Vagina (tissue), 2 donors: ENCODE results near the gene TGFB1. TPM values are rescaled to one million over a fixed set of nuclear protein-coding genes. Genes with fewer than 3 reads are reported as not detected.
"Not testable (repeated sequence)": the region's sequence is repeated elsewhere in the genome, so short reads cannot be mapped to it uniquely, and the experiment has no call there.

ENCODE experiments used
- DNase-seq, 2 donors: peaks; one replicate each; pipeline ENCODE4 v3.0.0-alpha.2; 2017; ENCODE audit errors: extremely low spot score in 2 of 2
- H3K27ac ChIP-seq: fragments of 200-600 bp; sonication (generic); one replicate; pipeline ENCODE4 v1.5.1; 2019
- H3K27me3 ChIP-seq: fragments of 200-600 bp; sonication (generic); one replicate; pipeline ENCODE4 v1.5.1; 2019
- H3K36me3 ChIP-seq, 2 donors: fragments of 200-600 bp; sonication (generic); one replicate each; pipeline ENCODE4 v1.5.1; 2017 to 2019
- H3K4me1 ChIP-seq: fragments of 200-600 bp; sonication (generic); one replicate; pipeline ENCODE4 v1.5.1; 2019
- H3K4me3 ChIP-seq, 2 donors: fragments of 200-600 bp; sonication (generic); 1 replicate in 1 of 2; 2 replicates in 1 of 2; pipeline ENCODE4 v1.5.1; 2016 to 2019
- H3K9me3 ChIP-seq: fragments of 200-600 bp; sonication (generic); one replicate; pipeline ENCODE4 v1.5.1; 2019
- POLR2A ChIP-seq, 2 donors: fragments of 450-650 bp; IDR thresholded peaks; one replicate each; pipeline ENCODE4 v1.6.1; 2017; ENCODE audit warnings: antibody characterized with exemption in 2 of 2, mild to moderate bottlenecking in 2 of 2, moderate library complexity in 2 of 2
- POLR2AphosphoS5 ChIP-seq, 2 donors: sonication (generic); formaldehyde crosslinking; IDR thresholded peaks; one replicate each; pipeline ENCODE4 v1.9.0; 2017; ENCODE audit warnings: antibody characterized with exemption in 2 of 2, mild to moderate bottlenecking in 2 of 2, low read depth in 1 of 2; ENCODE audit not compliant: insufficient read depth in 1 of 2
- intact Hi-C: fragments of 100-400 bp; cut with DNase I; formaldehyde crosslinking; loops from one replicate; pipeline ENCODE4 v1.15.1; 2023
- total RNA-seq: library from RNA; depleted of rRNA; stranded (reverse); fragments of >200 nt; gene quantifications from one replicate; pipeline ENCODE4 v1.2.3, GENCODE V29; 2016
- TF ChIP-seq, protein P1 (sequence below), 3 experiments: fragments of 450-650 bp in 2 of 3; fragments of 200-600 bp in 1 of 3; sonication (generic) in 1 of 3; IDR thresholded peaks; one replicate each; pipeline ENCODE4 v1.5.1; 2017 to 2019; ENCODE audit warnings: antibody characterized with exemption in 3 of 3, mild to moderate bottlenecking in 2 of 3, moderate library complexity in 2 of 3

The TGFB1 gene
- total RNA-seq, 1 donor from 2014 or later = 53.3 TPM

DNA sequence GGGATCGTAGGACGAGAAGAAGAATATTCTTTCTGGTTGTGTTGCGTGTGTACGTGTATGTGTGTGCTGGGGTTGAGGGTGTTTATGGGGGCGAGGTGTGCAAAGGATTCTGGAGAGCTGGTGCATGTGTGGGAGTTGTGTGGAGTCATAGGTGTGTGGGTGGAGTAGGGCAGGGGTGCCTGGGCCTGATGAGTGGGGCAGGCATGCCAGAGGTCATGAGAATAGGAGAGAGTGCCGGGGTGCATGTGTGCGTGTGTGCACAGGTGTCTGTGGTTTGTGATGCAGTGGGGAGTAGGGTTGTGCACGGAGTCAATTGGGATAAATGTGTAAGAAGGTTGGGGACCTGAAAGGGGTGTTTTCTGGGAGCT lies 23.3 kb upstream of the TGFB1 start:
- H3K4me3 ChIP-seq = peak overlapping the region; percentile 65 to 70
- no peak for DNase-seq
- TF ChIP-seq, protein P1, sequence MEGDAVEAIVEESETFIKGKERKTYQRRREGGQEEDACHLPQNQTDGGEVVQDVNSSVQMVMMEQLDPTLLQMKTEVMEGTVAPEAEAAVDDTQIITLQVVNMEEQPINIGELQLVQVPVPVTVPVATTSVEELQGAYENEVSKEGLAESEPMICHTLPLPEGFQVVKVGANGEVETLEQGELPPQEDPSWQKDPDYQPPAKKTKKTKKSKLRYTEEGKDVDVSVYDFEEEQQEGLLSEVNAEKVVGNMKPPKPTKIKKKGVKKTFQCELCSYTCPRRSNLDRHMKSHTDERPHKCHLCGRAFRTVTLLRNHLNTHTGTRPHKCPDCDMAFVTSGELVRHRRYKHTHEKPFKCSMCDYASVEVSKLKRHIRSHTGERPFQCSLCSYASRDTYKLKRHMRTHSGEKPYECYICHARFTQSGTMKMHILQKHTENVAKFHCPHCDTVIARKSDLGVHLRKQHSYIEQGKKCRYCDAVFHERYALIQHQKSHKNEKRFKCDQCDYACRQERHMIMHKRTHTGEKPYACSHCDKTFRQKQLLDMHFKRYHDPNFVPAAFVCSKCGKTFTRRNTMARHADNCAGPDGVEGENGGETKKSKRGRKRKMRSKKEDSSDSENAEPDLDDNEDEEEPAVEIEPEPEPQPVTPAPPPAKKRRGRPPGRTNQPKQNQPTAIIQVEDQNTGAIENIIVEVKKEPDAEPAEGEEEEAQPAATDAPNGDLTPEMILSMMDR (IDR thresholded peaks at IDR 0.05) = no peak
- no peak for TF ChIP-seq POLR2AphosphoS5 (IDR thresholded peaks at IDR 0.05; ENCODE audit: insufficient read depth in 1 of 2, low read depth in 1 of 2)
- TF ChIP-seq POLR2A (IDR thresholded peaks at IDR 0.05) = no peak
- peaks cover 47% of the 10 kb centered on the region for H3K4me1 ChIP-seq
- H3K9me3 ChIP-seq = no peaks in the 10 kb centered on the region
- no peaks in the 10 kb centered on the region for H3K27me3 ChIP-seq
- no peaks in the 10 kb centered on the region for H3K36me3 ChIP-seq
- intact Hi-C loops = no loop called here
- peak overlapping the region; percentile 84 for H3K27ac ChIP-seq

- peak within 1 kb of the TSS; percentile 84 for H3K27ac ChIP-seq
- DNase-seq = no peak
- peaks cover 47% of the 10 kb centered on the region for H3K4me1 ChIP-seq
These were observed 22.7 kb upstream of the TGFB1 start, which contains the start of gene TMEM91 for GRCh38 chr19:41376241-41376997. Gene TMEM91 (plus strand): TSS chr19:41376533. CDS start chr19:41378310, 1,777 bp downstream.

DNA sequence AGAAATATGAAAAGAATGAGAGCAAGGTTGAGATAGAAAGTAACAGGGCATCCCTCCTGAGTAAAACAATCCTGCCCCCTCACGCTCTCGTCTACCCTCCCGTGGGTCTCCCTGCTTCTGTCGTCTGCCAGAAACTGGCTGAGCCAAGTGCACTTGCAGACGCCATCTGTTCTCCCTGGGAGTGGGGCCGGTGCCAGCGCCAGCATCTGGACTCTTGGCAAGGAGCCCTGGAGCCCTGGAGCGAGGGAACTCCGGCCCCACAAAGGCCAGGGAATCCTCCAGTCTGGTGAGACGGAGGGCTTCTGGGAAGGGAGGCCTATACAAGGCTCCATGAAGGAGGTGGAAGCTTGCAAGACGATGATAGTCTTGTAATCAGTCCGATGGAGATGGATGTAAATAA lies 20.3 kb upstream of the TGFB1 start:
- H3K27me3 ChIP-seq = no peaks in the 10 kb centered on the region
- no peak overlapping the region for H3K4me3 ChIP-seq
- no peak for DNase-seq
- H3K4me1 ChIP-seq = peaks cover 36% of the 10 kb centered on the region
- intact Hi-C loops = no loop called here
- H3K27ac ChIP-seq = peak overlapping the region; percentile 5
- peak in 1 of 2 donors; percentile 79 for TF ChIP-seq POLR2AphosphoS5 (IDR thresholded peaks at IDR 0.05; ENCODE audit: insufficient read depth in 1 of 2, low read depth in 1 of 2)
- TF ChIP-seq POLR2A (IDR thresholded peaks at IDR 0.05) = no peak
- no peaks in the 10 kb centered on the region for H3K9me3 ChIP-seq
- no peaks in the 10 kb centered on the region for H3K36me3 ChIP-seq

More at GRCh38 chr19:41376241-41376997, 22.7 kb upstream of the TGFB1 start, which contains the start of gene TMEM91:
- no peak for TF ChIP-seq POLR2A (IDR thresholded peaks at IDR 0.05)
- peak; percentile 53 to 69 for TF ChIP-seq POLR2AphosphoS5 (IDR thresholded peaks at IDR 0.05; ENCODE audit: insufficient read depth in 1 of 2, low read depth in 1 of 2)
- Histone ChIP-seq H3K27me3 (no peaks in the 10 kb centered on the region), H3K4me3 (peak within 1 kb of the TSS; percentile 65 to 70), H3K9me3 (no peaks in the 10 kb centered on the region), H3K36me3 (no peaks in the 10 kb centered on the region)
- intact Hi-C loops = no loop called here

- Histone ChIP-seq H3K9me3 (no peaks in the 10 kb centered on the region), H3K4me1 (peaks cover 40% of the 10 kb centered on the region), H3K36me3 (no peaks in the 10 kb centered on the region), H3K4me3 (no peak overlapping the region), H3K27me3 (no peaks in the 10 kb centered on the region), H3K27ac (no peak overlapping the region)
- DNase-seq = no peak
- TF ChIP-seq, protein P1 (IDR thresholded peaks at IDR 0.05) = no peak
- no peak for TF ChIP-seq POLR2A (IDR thresholded peaks at IDR 0.05)
- TF ChIP-seq POLR2AphosphoS5 (IDR thresholded peaks at IDR 0.05; ENCODE audit: insufficient read depth in 1 of 2, low read depth in 1 of 2) = no peak
- intact Hi-C loops = no loop called here
These were observed 18.8 kb upstream of the TGFB1 start for GRCh38 chr19:41372501-41372900.

GRCh38 chr19:41371541-41371940 lies 17.8 kb upstream of the TGFB1 start:
- H3K27ac ChIP-seq = no peak overlapping the region
- TF ChIP-seq POLR2AphosphoS5 (IDR thresholded peaks at IDR 0.05; ENCODE audit: insufficient read depth in 1 of 2, low read depth in 1 of 2) (no peak), POLR2A (IDR thresholded peaks at IDR 0.05) (no peak)
- TF ChIP-seq, protein P1 (IDR thresholded peaks at IDR 0.05) = no peak
- no peak for DNase-seq
- H3K27me3 ChIP-seq = no peaks in the 10 kb centered on the region
- peaks cover 34% of the 10 kb centered on the region for H3K4me1 ChIP-seq
- intact Hi-C loops = no loop called here
- no peak overlapping the region for H3K4me3 ChIP-seq
- H3K36me3 ChIP-seq = no peaks in the 10 kb centered on the region
- no peaks in the 10 kb centered on the region for H3K9me3 ChIP-seq

- H3K27ac ChIP-seq, H3K27me3 ChIP-seq, H3K36me3 ChIP-seq, H3K9me3 ChIP-seq, DNase-seq, H3K4me3 ChIP-seq, intact Hi-C loops: not testable (repeated sequence)
- peaks cover 30% of the 10 kb centered on the region for H3K4me1 ChIP-seq
These were observed 17.4 kb upstream of the TGFB1 start for GRCh38 chr19:41371119-41371518.
